ENCODE data around the gene PDZD7.

PDZD7 gene

GRCh38 chr10:101053516-101053915 is 22.6 kb upstream of the PDZD7 start:
- Histone ChIP-seq H3K9ac (ENCODE audit: insufficient read length, low read depth) (no peak overlapping the region), H3K4me3 (ENCODE audit: insufficient read length, low read depth) (no peak overlapping the region), H3K36me3 (ENCODE audit: insufficient read depth, insufficient read length, low read length) (peaks cover 19% of the 10 kb centered on the region), H3K9me3 (ENCODE audit: insufficient read depth, low read length) (no peaks in the 10 kb centered on the region), H3K4me1 (ENCODE audit: insufficient read depth, insufficient read length) (peaks cover 6% of the 10 kb centered on the region), H3K27me3 (ENCODE audit: insufficient read depth, insufficient read length) (peaks cover 5% of the 10 kb centered on the region)
- no peak for DNase-seq (ENCODE audit: low read depth, low spot score)
- TF ChIP-seq YY1 (IDR thresholded peaks at IDR 0.05; ENCODE audit: insufficient read depth, insufficient read length) (no peak), ZNF274 (IDR thresholded peaks at IDR 0.05; ENCODE audit: low read depth, low read length) (no peak), SUZ12 (IDR thresholded peaks at IDR 0.05; ENCODE audit: extremely low read depth, insufficient read depth, insufficient read length) (no peak)

DNA sequence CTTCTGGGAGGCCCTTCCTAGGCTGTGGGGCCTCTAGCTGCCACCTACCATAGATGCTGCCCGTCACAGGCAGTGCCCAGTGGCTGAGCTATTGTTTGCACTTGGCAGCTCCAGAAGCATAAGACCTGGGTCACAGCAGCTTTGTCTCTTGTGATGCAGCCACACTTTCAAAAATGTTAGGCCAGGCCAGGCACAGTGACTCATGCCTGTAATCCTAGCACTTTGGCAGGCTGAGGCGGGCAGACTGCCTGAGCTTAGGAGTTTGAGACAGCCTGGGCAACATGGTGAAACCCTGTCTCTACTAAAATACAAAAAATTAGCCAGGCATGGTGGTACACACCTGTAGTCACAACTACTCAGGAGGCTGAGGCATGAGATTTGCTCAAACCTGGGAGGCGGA is 21.4 kb upstream of the PDZD7 start:
- Histone ChIP-seq H3K9ac (ENCODE audit: insufficient read length, low read depth) (no peak overlapping the region), H3K36me3 (ENCODE audit: insufficient read depth, insufficient read length, low read length) (peaks cover 15% of the 10 kb centered on the region), H3K4me3 (ENCODE audit: insufficient read length, low read depth) (no peak overlapping the region), H3K27me3 (ENCODE audit: insufficient read depth, insufficient read length) (peaks cover 5% of the 10 kb centered on the region), H3K4me1 (ENCODE audit: insufficient read depth, insufficient read length) (peaks cover 6% of the 10 kb centered on the region), H3K9me3 (ENCODE audit: insufficient read depth, low read length) (no peaks in the 10 kb centered on the region)
- TF ChIP-seq YY1 (IDR thresholded peaks at IDR 0.05; ENCODE audit: insufficient read depth, insufficient read length) = no peak
- TF ChIP-seq SUZ12 (IDR thresholded peaks at IDR 0.05; ENCODE audit: extremely low read depth, insufficient read depth, insufficient read length) = no peak
- no peak for TF ChIP-seq ZNF274 (IDR thresholded peaks at IDR 0.05; ENCODE audit: low read depth, low read length)
- DNase-seq (ENCODE audit: low read depth, low spot score) = no peak

GRCh38 chr10:101050208-101051069 is 19.5 kb upstream of the PDZD7 start:
- H3K4me1 ChIP-seq (ENCODE audit: insufficient read depth, insufficient read length) = peaks cover 6% of the 10 kb centered on the region
- no peak for DNase-seq (ENCODE audit: low read depth, low spot score)
- peak overlapping the region; percentile 50 for H3K9ac ChIP-seq (ENCODE audit: insufficient read length, low read depth)
- no peak for TF ChIP-seq ZNF274 (IDR thresholded peaks at IDR 0.05; ENCODE audit: low read depth, low read length)
- no peak for TF ChIP-seq SUZ12 (IDR thresholded peaks at IDR 0.05; ENCODE audit: extremely low read depth, insufficient read depth, insufficient read length)
- no peak for TF ChIP-seq YY1 (IDR thresholded peaks at IDR 0.05; ENCODE audit: insufficient read depth, insufficient read length)
- H3K36me3 ChIP-seq (ENCODE audit: insufficient read depth, insufficient read length, low read length) = peaks cover 7% of the 10 kb centered on the region
- peaks cover 5% of the 10 kb centered on the region for H3K27me3 ChIP-seq (ENCODE audit: insufficient read depth, insufficient read length)
- peak overlapping the region; percentile 4 for H3K4me3 ChIP-seq (ENCODE audit: insufficient read length, low read depth)
- no peaks in the 10 kb centered on the region for H3K9me3 ChIP-seq (ENCODE audit: insufficient read depth, low read length)

DNA sequence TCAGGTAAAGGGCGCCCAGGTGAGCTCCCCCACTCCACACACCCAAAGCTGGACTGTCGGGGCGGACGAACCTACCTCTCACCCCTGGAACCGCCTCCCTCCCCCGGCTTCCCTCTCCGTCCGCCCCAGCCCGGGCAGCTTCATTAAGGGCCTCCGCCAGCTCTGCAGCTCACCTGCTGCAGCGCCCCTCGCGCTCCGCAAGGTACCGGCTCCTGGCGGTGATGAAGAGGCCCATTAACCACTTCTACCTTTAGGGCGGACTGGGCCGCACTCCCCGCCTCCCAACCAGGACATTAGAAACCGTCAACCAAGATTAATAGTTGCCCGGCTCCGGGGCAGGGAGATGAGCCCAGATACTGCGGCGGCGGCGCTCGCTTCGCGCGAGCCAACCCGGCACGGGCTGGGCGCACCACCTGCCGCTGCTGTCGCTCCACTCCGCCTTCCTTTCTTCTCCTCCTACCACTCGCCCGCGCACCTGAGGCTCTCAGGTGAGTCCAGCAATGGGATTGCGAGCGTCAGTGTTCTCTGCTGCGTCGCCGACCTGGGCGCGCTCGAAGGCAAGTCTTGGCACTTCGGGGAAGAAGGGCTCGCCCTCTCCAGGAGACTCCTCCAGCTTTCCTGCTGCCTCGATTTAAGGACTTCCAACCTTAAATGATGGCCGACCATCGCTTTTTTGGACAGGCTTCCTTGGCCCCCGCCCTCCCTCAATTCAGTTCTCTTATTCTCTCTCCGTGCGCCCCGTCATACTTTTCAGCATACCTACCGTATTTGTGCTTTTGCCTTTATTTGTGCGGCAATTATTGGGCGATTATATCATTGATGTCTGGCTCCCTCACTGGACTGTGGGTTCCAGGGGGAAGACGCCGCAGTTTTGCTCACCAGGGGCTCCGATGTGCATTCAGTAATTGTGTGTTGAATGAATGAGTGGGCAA is 17.3 kb upstream of the PDZD7 start:
- H3K27me3 ChIP-seq (ENCODE audit: insufficient read depth, insufficient read length) = peaks cover 5% of the 10 kb centered on the region
- no peak overlapping the region for H3K9ac ChIP-seq (ENCODE audit: insufficient read length, low read depth)
- no peak overlapping the region for H3K4me3 ChIP-seq (ENCODE audit: insufficient read length, low read depth)
- H3K4me1 ChIP-seq (ENCODE audit: insufficient read depth, insufficient read length) = peaks cover 6% of the 10 kb centered on the region
- H3K9me3 ChIP-seq (ENCODE audit: insufficient read depth, low read length) = no peaks in the 10 kb centered on the region
- no peaks in the 10 kb centered on the region for H3K36me3 ChIP-seq (ENCODE audit: insufficient read depth, insufficient read length, low read length)
- DNase-seq (ENCODE audit: low read depth, low spot score) = no peak
- TF ChIP-seq YY1 (IDR thresholded peaks at IDR 0.05; ENCODE audit: insufficient read depth, insufficient read length) (no peak), ZNF274 (IDR thresholded peaks at IDR 0.05; ENCODE audit: low read depth, low read length) (no peak)

DNA sequence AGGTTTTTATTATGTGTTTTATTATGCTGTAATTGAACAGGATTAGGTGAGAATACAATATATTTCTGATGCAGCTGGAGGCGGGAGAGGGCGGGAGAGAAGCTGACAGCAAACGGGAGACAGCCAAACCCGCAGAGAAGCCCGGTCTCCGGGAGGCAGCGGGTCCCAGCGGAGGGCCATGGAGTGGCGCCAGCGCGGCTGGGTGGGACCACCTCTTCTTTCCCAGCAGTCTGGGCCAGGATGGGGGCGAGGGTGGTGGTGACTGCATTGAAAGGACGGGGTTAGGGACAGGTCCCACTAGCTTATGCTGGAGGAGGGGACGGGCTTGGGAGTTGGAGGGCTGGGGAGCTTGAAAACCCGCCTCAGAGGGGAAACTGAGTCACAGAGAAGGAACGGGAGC is 16.3 kb upstream of the PDZD7 start:
- H3K4me1 ChIP-seq (ENCODE audit: insufficient read depth, insufficient read length) = peaks cover 8% of the 10 kb centered on the region
- peaks cover 5% of the 10 kb centered on the region for H3K27me3 ChIP-seq (ENCODE audit: insufficient read depth, insufficient read length)
- H3K9me3 ChIP-seq (ENCODE audit: insufficient read depth, low read length) = no peaks in the 10 kb centered on the region
- no peak overlapping the region for H3K4me3 ChIP-seq (ENCODE audit: insufficient read length, low read depth)
- DNase-seq (ENCODE audit: low read depth, low spot score) = no peak
- no peaks in the 10 kb centered on the region for H3K36me3 ChIP-seq (ENCODE audit: insufficient read depth, insufficient read length, low read length)
- H3K9ac ChIP-seq (ENCODE audit: insufficient read length, low read depth) = no peak overlapping the region
- TF ChIP-seq YY1 (IDR thresholded peaks at IDR 0.05; ENCODE audit: insufficient read depth, insufficient read length) (no peak), ZNF274 (IDR thresholded peaks at IDR 0.05; ENCODE audit: low read depth, low read length) (no peak), SUZ12 (IDR thresholded peaks at IDR 0.05; ENCODE audit: extremely low read depth, insufficient read depth, insufficient read length) (no peak)

DNA sequence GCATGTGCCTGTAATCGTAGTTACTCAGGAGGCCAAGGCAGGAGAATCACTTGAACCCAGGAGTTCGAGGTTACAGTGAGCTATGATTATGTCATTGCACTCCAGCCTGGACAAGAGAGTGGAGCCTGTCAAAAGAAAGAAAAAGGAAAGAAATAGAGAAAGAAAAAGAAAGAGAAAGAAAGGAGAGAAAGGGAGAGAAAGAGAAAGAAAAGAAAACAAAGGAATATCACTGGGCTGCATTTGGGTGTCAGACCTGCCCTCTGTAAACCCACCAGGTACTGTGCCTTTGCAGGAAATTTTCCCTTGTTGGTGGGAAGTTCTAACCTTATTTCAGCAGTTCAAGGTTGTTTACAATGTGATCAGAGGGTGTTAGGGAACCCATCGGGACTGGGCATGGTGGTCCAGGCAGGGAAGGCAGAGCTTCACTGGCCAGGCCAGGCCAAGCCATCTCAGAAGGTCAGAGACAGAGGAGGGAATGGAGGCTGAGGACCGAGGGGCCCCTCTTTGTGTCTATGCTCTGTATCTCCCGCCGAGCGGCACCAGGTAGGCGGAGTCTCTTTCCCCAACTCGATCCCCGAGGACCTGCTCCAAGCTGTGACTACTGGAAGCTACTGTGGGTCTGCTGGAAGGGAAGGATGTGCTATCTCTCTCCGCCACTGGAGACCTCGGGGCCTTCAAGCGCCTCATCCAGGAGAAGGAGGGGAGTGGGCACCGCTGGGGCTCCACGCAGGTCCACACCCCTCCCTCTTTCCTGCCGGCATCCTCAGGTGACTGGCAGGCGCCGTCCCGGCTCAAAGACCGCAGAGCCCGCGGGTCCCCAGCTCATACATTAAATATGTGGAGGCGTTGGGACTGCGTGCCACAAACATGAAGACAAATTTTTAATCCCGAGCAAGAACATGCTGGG is 15.7 kb upstream of the PDZD7 start:
- TF ChIP-seq YY1 (IDR thresholded peaks at IDR 0.05; ENCODE audit: insufficient read depth, insufficient read length) = no peak
- DNase-seq (ENCODE audit: low read depth, low spot score) = no peak
- peaks cover 10% of the 10 kb centered on the region for H3K4me1 ChIP-seq (ENCODE audit: insufficient read depth, insufficient read length)
- H3K27me3 ChIP-seq (ENCODE audit: insufficient read depth, insufficient read length) = peaks cover 5% of the 10 kb centered on the region
- H3K9me3 ChIP-seq (ENCODE audit: insufficient read depth, low read length) = no peaks in the 10 kb centered on the region
- H3K9ac ChIP-seq (ENCODE audit: insufficient read length, low read depth) = no peak overlapping the region
- H3K4me3 ChIP-seq (ENCODE audit: insufficient read length, low read depth) = no peak overlapping the region
- no peaks in the 10 kb centered on the region for H3K36me3 ChIP-seq (ENCODE audit: insufficient read depth, insufficient read length, low read length)
